MM.1S (cell line): ENCODE results near the gene ETDA.

Source experiments
- CTCF ChIP-seq: fragments of 300-600 bp; sonication (generic); IDR thresholded peaks from 2 replicates; pipeline ENCODE4 v1.5.1; 2016; ENCODE audit warnings: antibody characterized with exemption, low read length, mixed read lengths
- EZH2 ChIP-seq: fragments of 300-600 bp; sonication (generic); optimal IDR thresholded peaks from 2 replicates; pipeline ENCODE3; 2017; ENCODE audit warnings: low read depth, mild to moderate bottlenecking, antibody characterized with exemption, low read length, mixed read lengths
- EZH2phosphoT487 ChIP-seq: fragments of 300-600 bp; sonication (generic); IDR thresholded peaks from 2 replicates; pipeline ENCODE4 v1.6.1; 2018; ENCODE audit warnings: antibody characterized with exemption, low read length

GRCh38 chrX:135264206-135264605 lies 12.3 kb downstream of the ETDA start:
- no peak for TF ChIP-seq CTCF
- TF ChIP-seq EZH2: no peak
- TF ChIP-seq EZH2phosphoT487: no peak
